Adrenal gland (tissue), 12 donors: Measurements from ENCODE around the gene ZNF99. TPM values are rescaled to one million over a fixed set of nuclear protein-coding genes. Genes with fewer than 3 reads are reported as not detected.
"Not testable (repeated sequence)": the region's sequence is repeated elsewhere in the genome, so short reads cannot be mapped to it uniquely, and the experiment has no call there.

ENCODE experiments used
- DNase-seq, 7 donors: peaks; one replicate each; pipeline ENCODE4 v3.0.0-alpha.2; 2019 to 2020
- H3K27ac ChIP-seq, 5 donors: fragments of 200-600 bp; sonication (generic) in 4 of 5; 1 replicate in 3 of 5; 2 replicates in 2 of 5; pipeline versions ENCODE4 v1.5.1 to v1.8.0; 2016 to 2020; ENCODE audit warnings: mild to moderate bottlenecking in 1 of 5
- H3K27me3 ChIP-seq: fragments of 200-600 bp; 2 replicates; pipeline ENCODE4 v1.8.0; 2021
- H3K36me3 ChIP-seq, 2 donors: fragments of 200-600 bp; replicated peaks in 1 of 2; 1 replicate in 1 of 2; 2 replicates in 1 of 2; pipeline versions ENCODE4 v1.5.1 to v1.8.0; 2018 to 2022
- H3K4me1 ChIP-seq, 2 donors: fragments of 200-600 bp; replicated peaks in 1 of 2; 1 replicate in 1 of 2; 2 replicates in 1 of 2; pipeline versions ENCODE4 v1.5.1 to v1.8.0; 2018 to 2021
- H3K4me3 ChIP-seq, 4 donors: fragments of 200-600 bp; sonication (generic) in 3 of 4; one replicate each; pipeline ENCODE4 v1.5.1; 2016 to 2018
- H3K9me3 ChIP-seq, 3 donors: fragments of 200-600 bp; sonication (generic) in 1 of 3; replicated peaks in 1 of 3; 1 replicate in 2 of 3; 2 replicates in 1 of 3; pipeline versions ENCODE4 v1.5.1 to v1.8.0; 2016 to 2021
- POLR2A ChIP-seq, 2 donors: fragments of 450-650 bp; IDR thresholded peaks; one replicate each; pipeline ENCODE4 v1.6.1; 2017; ENCODE audit warnings: antibody characterized with exemption in 2 of 2, mild to moderate bottlenecking in 2 of 2, moderate library complexity in 1 of 2
- WGBS, 4 donors: extraction: QIAGEN DNeasy Blood & Tissue Kit in 2 of 4; methylation state at CpG; one replicate each; pipeline versions ENCODE4 v1.1.5 to v1.1.7; 2013 to 2017; 5-methylcytosine and 5-hydroxymethylcytosine counted together
- intact Hi-C, 2 donors: fragments of 100-400 bp; cut with DNase I; formaldehyde crosslinking; loops; one replicate each; pipeline versions ENCODE4 v1.14.1 to v1.15.0; 2022 to 2023
- polyA plus RNA-seq, 3 donors: library from polyadenylated mRNA; stranded (reverse); fragments of 200-250 nt in 2 of 3; fragments of 350-450 nt in 1 of 3; fragmentation: Illumina TruSeq in 1 of 3; extraction: RNeasy Lipid Tissue Mini Kit (QIAGEN cat#74804) in 1 of 3; gene quantifications; one replicate each; pipeline ENCODE4 v1.2.3, GENCODE V29; 2013 to 2014
- total RNA-seq, 9 donors: library from RNA; depleted of rRNA in 4 of 9; stranded (reverse); fragments of >200 nt in 4 of 9; fragments of 120-200 nt in 1 of 9; fragmentation: NEBNext Ultra II Directional in 1 of 9; extraction: Animal tissue kit (Norgen Biotek cat#: 25700) in 1 of 9; gene quantifications; one replicate each; pipeline versions ENCODE4 v1.1.0 to v1.2.4, GENCODE V29; 2013 to 2023
- TF ChIP-seq, protein P1 (sequence below), 6 experiments: fragments of 450-650 bp in 4 of 6; fragments of 200-600 bp in 2 of 6; sonication (generic) in 1 of 6; IDR thresholded peaks; 1 replicate in 5 of 6; 2 replicates in 1 of 6; pipeline versions ENCODE4 v1.5.1 to v1.8.0; 2016 to 2021; ENCODE audit warnings: antibody characterized with exemption in 6 of 6, mild to moderate bottlenecking in 2 of 6, moderate library complexity in 1 of 6
- donor health status: healthy with polysubstance abuse.
- donor health status: Bipolar disorder and iron deficiency.
- donor health status: DM: yes; HTN: yes; CAD: no.
- donor health status: DM: no; HTN: no; CAD: no.
- donor health status: DM: no; HTN: no; CAD: no.
- donor health status: DM: yes; HTN: yes; CAD: no.

The ZNF99 gene
- total and polyA plus RNA-seq, 12 donors, result under 0.01 to 0.17 (median 0.07) TPM; not detected in 5

- no peak overlapping the region for H3K27ac ChIP-seq
- no peaks in the 10 kb centered on the region for H3K9me3 ChIP-seq
- no peaks in the 10 kb centered on the region for H3K27me3 ChIP-seq
- 5 to 11% (median 9%) methylated on average over 9 to 69 of the region's 72 CpGs for WGBS, 4 donors
- H3K4me3 ChIP-seq, result no peak overlapping the region
- H3K36me3 ChIP-seq, result no peaks in the 10 kb centered on the region
- intact Hi-C loops, result no loop called here
- no peak for DNase-seq
- H3K4me1 ChIP-seq, result no peaks in the 10 kb centered on the region
- TF ChIP-seq, protein P1, sequence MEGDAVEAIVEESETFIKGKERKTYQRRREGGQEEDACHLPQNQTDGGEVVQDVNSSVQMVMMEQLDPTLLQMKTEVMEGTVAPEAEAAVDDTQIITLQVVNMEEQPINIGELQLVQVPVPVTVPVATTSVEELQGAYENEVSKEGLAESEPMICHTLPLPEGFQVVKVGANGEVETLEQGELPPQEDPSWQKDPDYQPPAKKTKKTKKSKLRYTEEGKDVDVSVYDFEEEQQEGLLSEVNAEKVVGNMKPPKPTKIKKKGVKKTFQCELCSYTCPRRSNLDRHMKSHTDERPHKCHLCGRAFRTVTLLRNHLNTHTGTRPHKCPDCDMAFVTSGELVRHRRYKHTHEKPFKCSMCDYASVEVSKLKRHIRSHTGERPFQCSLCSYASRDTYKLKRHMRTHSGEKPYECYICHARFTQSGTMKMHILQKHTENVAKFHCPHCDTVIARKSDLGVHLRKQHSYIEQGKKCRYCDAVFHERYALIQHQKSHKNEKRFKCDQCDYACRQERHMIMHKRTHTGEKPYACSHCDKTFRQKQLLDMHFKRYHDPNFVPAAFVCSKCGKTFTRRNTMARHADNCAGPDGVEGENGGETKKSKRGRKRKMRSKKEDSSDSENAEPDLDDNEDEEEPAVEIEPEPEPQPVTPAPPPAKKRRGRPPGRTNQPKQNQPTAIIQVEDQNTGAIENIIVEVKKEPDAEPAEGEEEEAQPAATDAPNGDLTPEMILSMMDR (IDR thresholded peaks at IDR 0.05), result no peak
- no peak for TF ChIP-seq POLR2A (IDR thresholded peaks at IDR 0.05)
These were observed 23.3 kb upstream of the ZNF99 start for GRCh38 chr19:22807061-22807835.

- Histone ChIP-seq H3K4me3 (no peak overlapping the region), H3K4me1 (no peaks in the 10 kb centered on the region), H3K9me3 (no peaks in the 10 kb centered on the region), H3K27me3 (no peaks in the 10 kb centered on the region), H3K36me3 (no peaks in the 10 kb centered on the region), H3K27ac (no peak overlapping the region)
- 20 to 37% (median 30%) methylated on average over 7 to 11 of the region's 11 CpGs for WGBS, 4 donors
- intact Hi-C loops, result no loop called here
- DNase-seq, result no peak
- TF ChIP-seq, protein P1 (IDR thresholded peaks at IDR 0.05), result no peak
- TF ChIP-seq POLR2A (IDR thresholded peaks at IDR 0.05), result no peak
These were observed 22.5 kb upstream of the ZNF99 start for GRCh38 chr19:22806418-22806817.

DNA sequence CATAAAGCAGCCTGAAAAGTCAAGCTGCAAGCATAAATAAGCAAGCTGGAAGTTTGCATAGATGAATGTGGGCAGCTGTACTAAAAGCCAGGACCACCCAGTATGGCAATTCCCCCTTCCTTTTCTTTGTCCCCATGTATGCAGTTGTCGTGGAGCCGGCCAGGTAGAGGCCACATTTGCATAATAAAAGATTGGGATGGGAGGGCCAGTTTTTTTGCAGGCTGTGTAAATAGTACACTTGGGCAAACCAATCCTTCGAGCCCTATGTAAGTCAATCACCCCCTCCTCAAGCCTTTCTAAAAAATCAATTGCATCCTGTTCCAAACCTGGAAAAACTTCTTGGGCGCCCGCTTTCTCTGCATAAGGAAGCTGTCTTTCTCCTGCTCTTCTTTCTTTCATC lies 13.1 kb upstream of the ZNF99 start:
- no peak overlapping the region for H3K27ac ChIP-seq
- no peaks in the 10 kb centered on the region for H3K36me3 ChIP-seq
- no peaks in the 10 kb centered on the region for H3K9me3 ChIP-seq
- WGBS, 4 donors, result 34 to 49% (median 42%) methylated on average over 5 of the region's 5 CpGs
- intact Hi-C loops, result no loop called here
- no peak for DNase-seq
- no peaks in the 10 kb centered on the region for H3K27me3 ChIP-seq
- no peak overlapping the region for H3K4me3 ChIP-seq
- TF ChIP-seq, protein P1 (IDR thresholded peaks at IDR 0.05), result no peak
- TF ChIP-seq POLR2A (IDR thresholded peaks at IDR 0.05), result no peak
- no peaks in the 10 kb centered on the region for H3K4me1 ChIP-seq

GRCh38 chr19:22792863-22793262 lies 8.9 kb upstream of the ZNF99 start:
- H3K27ac ChIP-seq, H3K9me3 ChIP-seq, H3K4me1 ChIP-seq, H3K27me3 ChIP-seq, DNase-seq, H3K4me3 ChIP-seq, intact Hi-C loops, H3K36me3 ChIP-seq: not testable (repeated sequence)
- 81 to 91% (median 89%) methylated on average over 4 of the region's 4 CpGs for WGBS, 4 donors
